ENCODE results near the gene RAD54L2.
"Not testable (repeated sequence)": the region's sequence is repeated elsewhere in the genome, so short reads cannot be mapped to it uniquely, and the experiment has no call there.

Gene RAD54L2

GRCh38 chr3:51539291-51539941 is 897 bp downstream of the RAD54L2 start:
- peak; percentile 22 to 23 for DNase-seq

- DNase-seq, result not testable (repeated sequence)
Measured at GRCh38 chr3:51542596-51542995, 4.1 kb downstream of the RAD54L2 start.

- no peak for DNase-seq
Measured at GRCh38 chr3:51544011-51544775, 5.7 kb downstream of the RAD54L2 start.

GRCh38 chr3:51547274-51547673 is 8.8 kb downstream of the RAD54L2 start:
- no peak for DNase-seq

- no peak for DNase-seq
Measured at GRCh38 chr3:51549311-51549710, 10.8 kb downstream of the RAD54L2 start.

- DNase-seq, result no peak
Measured at GRCh38 chr3:51550080-51550819, 11.7 kb downstream of the RAD54L2 start.

- no peak for DNase-seq
Measured at GRCh38 chr3:51557993-51558392, 19.5 kb downstream of the RAD54L2 start.

GRCh38 chr3:51559411-51559888 is 20.9 kb downstream of the RAD54L2 start:
- DNase-seq, result no peak

- no peak for DNase-seq
Measured at GRCh38 chr3:51559961-51560360, 21.4 kb downstream of the RAD54L2 start.

- DNase-seq, result not testable (repeated sequence)
Measured at GRCh38 chr3:51562403-51562802, 23.9 kb downstream of the RAD54L2 start.

GRCh38 chr3:51568036-51568435 is 29.5 kb downstream of the RAD54L2 start:
- peak; percentile 89 to 92 for DNase-seq

GRCh38 chr3:51568996-51569395 is 30.5 kb downstream of the RAD54L2 start:
- peak in 1 of 2 experiments; percentile 28 for DNase-seq

GRCh38 chr3:51578238-51578637 is 39.7 kb downstream of the RAD54L2 start:
- no peak for DNase-seq

- no peak for DNase-seq
Measured at GRCh38 chr3:51580418-51580817, 41.9 kb downstream of the RAD54L2 start.

GRCh38 chr3:51581524-51581923 is 43.0 kb downstream of the RAD54L2 start:
- DNase-seq, result no peak

GRCh38 chr3:51585197-51585596 is 46.7 kb downstream of the RAD54L2 start:
- no peak for DNase-seq

GRCh38 chr3:51585871-51586270 is 47.4 kb downstream of the RAD54L2 start:
- DNase-seq, result no peak
